Neural cell (in vitro differentiated cells): ENCODE data around the gene SWSAP1. TPM values are rescaled to one million over a fixed set of nuclear protein-coding genes. Genes with fewer than 3 reads are reported as not detected.

Source experiments
- H2AFZ ChIP-seq: fragments of 200-600, 300-800 bp; sonication (generic), shearing (Covaris generic); 2 replicates; pipeline ENCODE4 v1.6.0; 2014; ENCODE audit warnings: low read depth, mild to moderate bottlenecking, antibody characterized with exemption, low read length, moderate library complexity
- H3F3A ChIP-seq: fragments of 200-600 bp; shearing (Covaris generic); 2 replicates; pipeline ENCODE4 v1.6.1; 2016; ENCODE audit warnings: mild to moderate bottlenecking, moderate library complexity, mixed read lengths, antibody characterized with exemption, low read length; ENCODE audit not compliant: insufficient read depth, poor library complexity, severe bottlenecking
- H3K27ac ChIP-seq: fragments of 200-600, 300-800 bp; sonication (generic), shearing (Covaris generic); 2 replicates; pipeline ENCODE4 v1.5.1; 2014; ENCODE audit warnings: mild to moderate bottlenecking, low read length, moderate library complexity
- H3K27me3 ChIP-seq: fragments of 300-800, 200-600 bp; sonication (generic), shearing (Covaris generic); 2 replicates; pipeline ENCODE4 v1.6.0; 2014; ENCODE audit warnings: mild to moderate bottlenecking, low read depth, low read length, moderate library complexity; ENCODE audit not compliant: insufficient read depth
- H3K36me3 ChIP-seq: fragments of 300-800, 200-600 bp; sonication (generic), shearing (Covaris generic); 2 replicates; pipeline ENCODE4 v1.5.1; 2014; ENCODE audit warnings: mild to moderate bottlenecking, antibody characterized with exemption, low read length, moderate library complexity; ENCODE audit not compliant: insufficient read depth
- H3K4me2 ChIP-seq: fragments of 300-800, 200-600 bp; sonication (generic), shearing (Covaris generic); 2 replicates; pipeline ENCODE4 v1.6.0; 2014; ENCODE audit warnings: mild to moderate bottlenecking, low read length
- H3K4me3 ChIP-seq: fragments of 300-800, 200-600 bp; sonication (generic), shearing (Covaris generic); 2 replicates; pipeline ENCODE4 v1.5.1; 2014; ENCODE audit warnings: mild to moderate bottlenecking, low read length, moderate library complexity
- H3K79me2 ChIP-seq: fragments of 200-600 bp; shearing (Covaris generic); replicated peaks from 2 replicates; pipeline ENCODE4 v1.6.0; 2014; ENCODE audit warnings: mild to moderate bottlenecking, low read length, moderate library complexity; ENCODE audit not compliant: insufficient read depth
- H3K9ac ChIP-seq: fragments of 300-800, 200-600 bp; sonication (generic), shearing (Covaris generic); 2 replicates; pipeline ENCODE4 v1.6.1; 2016; ENCODE audit warnings: mild to moderate bottlenecking, low read length, mixed read lengths
- H3K9me2 ChIP-seq: fragments of 200-600 bp; shearing (Covaris generic); 2 replicates; pipeline ENCODE4 v1.6.1; 2016; ENCODE audit warnings: mild to moderate bottlenecking, low read length, mixed read lengths; ENCODE audit not compliant: insufficient read depth
- H3K9me3 ChIP-seq: fragments of 200-600, 300-800 bp; sonication (generic), shearing (Covaris generic); 2 replicates; pipeline ENCODE4 v1.6.1; 2016; ENCODE audit warnings: mild to moderate bottlenecking, mixed run types, low read length, moderate library complexity, mixed read lengths
- H4K20me1 ChIP-seq: fragments of 200-600 bp; shearing (Covaris generic); 2 replicates; pipeline ENCODE4 v1.6.1; 2016; ENCODE audit warnings: mild to moderate bottlenecking, mixed run types; ENCODE audit not compliant: insufficient read depth
- EP300 ChIP-seq: fragments of 450-650 bp; conservative IDR thresholded peaks from 2 replicates; pipeline ENCODE4 v1.6.1; 2014; ENCODE audit warnings: antibody characterized with exemption, mild to moderate bottlenecking, moderate library complexity; ENCODE audit not compliant: poor library complexity, severe bottlenecking
- MXI1 ChIP-seq: fragments of 450-650 bp; conservative IDR thresholded peaks from 2 replicates; pipeline ENCODE4 v1.6.1; 2014; ENCODE audit warnings: antibody characterized with exemption, mild to moderate bottlenecking; ENCODE audit not compliant: poor library complexity, severe bottlenecking
- SMC3 ChIP-seq: fragments of 450-650 bp; conservative IDR thresholded peaks from 2 replicates; pipeline ENCODE4 v1.6.1; 2014; ENCODE audit warnings: antibody characterized with exemption, mild to moderate bottlenecking, moderate library complexity; ENCODE audit not compliant: poor library complexity
- TAF1 ChIP-seq: IDR thresholded peaks from 2 replicates; pipeline ENCODE4 v1.6.1; 2012; ENCODE audit warnings: low read depth
- polyA plus RNA-seq: library from polyadenylated mRNA; depleted of rRNA; stranded (reverse); fragments of >200 nt; gene quantifications from 2 replicates; pipeline ENCODE4 v1.2.3, GENCODE V29; 2014
- small RNA-seq, 3 experiments: library from RNA; depleted of rRNA; stranded (forward); fragments of <200 nt; gene quantifications; one replicate each; pipeline ENCODE3, GENCODE V24; 2012
- TF ChIP-seq, protein P1 (sequence below): IDR thresholded peaks from 2 replicates; pipeline ENCODE4 v1.6.1; 2012; ENCODE audit warnings: borderline replicate concordance
- TF ChIP-seq, protein P2 (sequence below): fragments of 450-650 bp; IDR thresholded peaks from 2 replicates; pipeline ENCODE4 v1.5.1; 2014; ENCODE audit warnings: antibody characterized with exemption, mild to moderate bottlenecking, moderate library complexity; ENCODE audit not compliant: poor library complexity, severe bottlenecking

Gene SWSAP1
- polyA plus RNA-seq, 1 donor from 2014 or later, result 2.4 TPM

DNA sequence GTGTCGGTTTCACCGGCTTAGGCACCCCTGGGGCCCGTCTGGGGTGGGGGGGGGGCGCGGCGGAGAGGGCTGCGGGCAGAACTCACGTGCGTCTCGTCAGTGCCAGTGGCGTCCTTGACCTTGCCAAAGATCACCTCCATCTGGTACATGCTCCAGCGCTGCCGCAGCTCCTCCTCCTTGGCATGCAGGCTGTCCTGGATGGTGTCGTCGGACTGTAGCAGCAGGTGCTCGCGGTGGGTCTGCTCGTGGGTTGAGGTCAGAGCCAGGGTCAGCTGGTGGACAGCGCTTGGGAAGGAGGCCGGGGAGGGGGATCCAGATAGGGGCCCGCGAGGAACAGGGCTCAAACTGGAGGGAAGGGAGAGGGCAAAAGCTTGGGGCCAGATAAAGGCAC lies 49.3 kb downstream of the SWSAP1 start:
- no peak overlapping the region for H2AFZ ChIP-seq
- H3F3A ChIP-seq, result no peaks in the 10 kb centered on the region
- H4K20me1 ChIP-seq, result no peaks in the 10 kb centered on the region
- H3K9ac ChIP-seq, result no peak overlapping the region
- H3K27me3 ChIP-seq, result peaks cover 51% of the 10 kb centered on the region
- no peak overlapping the region for H3K27ac ChIP-seq
- no peaks in the 10 kb centered on the region for H3K79me2 ChIP-seq
- H3K9me3 ChIP-seq, result peaks cover 11% of the 10 kb centered on the region
- no peaks in the 10 kb centered on the region for H3K36me3 ChIP-seq
- no peaks in the 10 kb centered on the region for H3K9me2 ChIP-seq
- TF ChIP-seq, protein P1, sequence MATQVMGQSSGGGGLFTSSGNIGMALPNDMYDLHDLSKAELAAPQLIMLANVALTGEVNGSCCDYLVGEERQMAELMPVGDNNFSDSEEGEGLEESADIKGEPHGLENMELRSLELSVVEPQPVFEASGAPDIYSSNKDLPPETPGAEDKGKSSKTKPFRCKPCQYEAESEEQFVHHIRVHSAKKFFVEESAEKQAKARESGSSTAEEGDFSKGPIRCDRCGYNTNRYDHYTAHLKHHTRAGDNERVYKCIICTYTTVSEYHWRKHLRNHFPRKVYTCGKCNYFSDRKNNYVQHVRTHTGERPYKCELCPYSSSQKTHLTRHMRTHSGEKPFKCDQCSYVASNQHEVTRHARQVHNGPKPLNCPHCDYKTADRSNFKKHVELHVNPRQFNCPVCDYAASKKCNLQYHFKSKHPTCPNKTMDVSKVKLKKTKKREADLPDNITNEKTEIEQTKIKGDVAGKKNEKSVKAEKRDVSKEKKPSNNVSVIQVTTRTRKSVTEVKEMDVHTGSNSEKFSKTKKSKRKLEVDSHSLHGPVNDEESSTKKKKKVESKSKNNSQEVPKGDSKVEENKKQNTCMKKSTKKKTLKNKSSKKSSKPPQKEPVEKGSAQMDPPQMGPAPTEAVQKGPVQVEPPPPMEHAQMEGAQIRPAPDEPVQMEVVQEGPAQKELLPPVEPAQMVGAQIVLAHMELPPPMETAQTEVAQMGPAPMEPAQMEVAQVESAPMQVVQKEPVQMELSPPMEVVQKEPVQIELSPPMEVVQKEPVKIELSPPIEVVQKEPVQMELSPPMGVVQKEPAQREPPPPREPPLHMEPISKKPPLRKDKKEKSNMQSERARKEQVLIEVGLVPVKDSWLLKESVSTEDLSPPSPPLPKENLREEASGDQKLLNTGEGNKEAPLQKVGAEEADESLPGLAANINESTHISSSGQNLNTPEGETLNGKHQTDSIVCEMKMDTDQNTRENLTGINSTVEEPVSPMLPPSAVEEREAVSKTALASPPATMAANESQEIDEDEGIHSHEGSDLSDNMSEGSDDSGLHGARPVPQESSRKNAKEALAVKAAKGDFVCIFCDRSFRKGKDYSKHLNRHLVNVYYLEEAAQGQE, result no peak
- TF ChIP-seq TAF1 (no peak), EP300 (no peak), MXI1 (no peak), SMC3 (no peak)
- TF ChIP-seq, protein P2, sequence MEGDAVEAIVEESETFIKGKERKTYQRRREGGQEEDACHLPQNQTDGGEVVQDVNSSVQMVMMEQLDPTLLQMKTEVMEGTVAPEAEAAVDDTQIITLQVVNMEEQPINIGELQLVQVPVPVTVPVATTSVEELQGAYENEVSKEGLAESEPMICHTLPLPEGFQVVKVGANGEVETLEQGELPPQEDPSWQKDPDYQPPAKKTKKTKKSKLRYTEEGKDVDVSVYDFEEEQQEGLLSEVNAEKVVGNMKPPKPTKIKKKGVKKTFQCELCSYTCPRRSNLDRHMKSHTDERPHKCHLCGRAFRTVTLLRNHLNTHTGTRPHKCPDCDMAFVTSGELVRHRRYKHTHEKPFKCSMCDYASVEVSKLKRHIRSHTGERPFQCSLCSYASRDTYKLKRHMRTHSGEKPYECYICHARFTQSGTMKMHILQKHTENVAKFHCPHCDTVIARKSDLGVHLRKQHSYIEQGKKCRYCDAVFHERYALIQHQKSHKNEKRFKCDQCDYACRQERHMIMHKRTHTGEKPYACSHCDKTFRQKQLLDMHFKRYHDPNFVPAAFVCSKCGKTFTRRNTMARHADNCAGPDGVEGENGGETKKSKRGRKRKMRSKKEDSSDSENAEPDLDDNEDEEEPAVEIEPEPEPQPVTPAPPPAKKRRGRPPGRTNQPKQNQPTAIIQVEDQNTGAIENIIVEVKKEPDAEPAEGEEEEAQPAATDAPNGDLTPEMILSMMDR, result no peak
- no peak overlapping the region for H3K4me3 ChIP-seq
- H3K4me2 ChIP-seq, result no peak overlapping the region

Small RNAs within 50 kb of the gene (small RNA-seq; reads per million reads assigned to genes)
- 0 to 1.2 (median 0) reads per million in 3 experiments for gene RF00019

Other genes starting within 250 kb of the SWSAP1 start
- gene SPC24, start 218.9 kb upstream of the SWSAP1 start, polyA plus RNA-seq, result 0.40 and 2.5 TPM in 2 replicates
- gene KANK2, start 177.1 kb upstream of the SWSAP1 start, polyA plus RNA-seq, result 0.25 and 0.26 TPM in 2 replicates
- not detected in 2 replicates for gene ANGPTL8, start 135.0 kb upstream of the SWSAP1 start, polyA plus RNA-seq
- gene DOCK6, start 112.1 kb upstream of the SWSAP1 start, polyA plus RNA-seq, result 0.48 TPM in 1 of 2 replicates, not detected in the other
- not detected in 2 replicates for gene TSPAN16, start 78.5 kb upstream of the SWSAP1 start, polyA plus RNA-seq
- gene RAB3D, start 35.0 kb upstream of the SWSAP1 start, polyA plus RNA-seq, result 16.7 and 19.3 TPM in 2 replicates
- gene TMEM205, start 28.4 kb upstream of the SWSAP1 start, polyA plus RNA-seq, result 113 and 136 TPM in 2 replicates
- 2.4 TPM in 1 of 2 replicates, not detected in the other for gene CCDC159, start 28.1 kb upstream of the SWSAP1 start, polyA plus RNA-seq
- 44.1 and 47.6 TPM in 2 replicates for gene PLPPR2, start 19.2 kb upstream of the SWSAP1 start, polyA plus RNA-seq
- 3.1 and 5.8 TPM in 2 replicates for gene EPOR, start 9.6 kb downstream of the SWSAP1 start, polyA plus RNA-seq
- gene RGL3, start 44.6 kb downstream of the SWSAP1 start, polyA plus RNA-seq, result not detected in 2 replicates
- gene ODAD3, start 60.5 kb downstream of the SWSAP1 start, polyA plus RNA-seq, result 3.4 and 5.4 TPM in 2 replicates
- gene PRKCSH, start 61.0 kb downstream of the SWSAP1 start, polyA plus RNA-seq, result 29.6 and 70.2 TPM in 2 replicates
- gene ELAVL3, start 106.4 kb downstream of the SWSAP1 start, polyA plus RNA-seq, result 38.7 and 68.9 TPM in 2 replicates
- gene ZNF653, start 131.2 kb downstream of the SWSAP1 start, polyA plus RNA-seq, result 16.5 and 24.6 TPM in 2 replicates
- gene ECSIT, start 154.5 kb downstream of the SWSAP1 start, polyA plus RNA-seq, result 98.3 and 99.0 TPM in 2 replicates
- 0.18 TPM in 1 of 2 replicates, not detected in the other for gene CNN1, start 164.2 kb downstream of the SWSAP1 start, polyA plus RNA-seq
- gene ELOF1, start 184.6 kb downstream of the SWSAP1 start, polyA plus RNA-seq, result 38.0 and 64.8 TPM in 2 replicates
- not detected in 2 replicates for gene ACP5, start 203.0 kb downstream of the SWSAP1 start, polyA plus RNA-seq
- gene ZNF627, start 222.8 kb downstream of the SWSAP1 start, polyA plus RNA-seq, result 84.3 and 91.6 TPM in 2 replicates